MV-4-11 (cell line): ENCODE results near the gene CFAP97D2.
"Not testable (repeated sequence)": the region's sequence is repeated elsewhere in the genome, so short reads cannot be mapped to it uniquely, and the experiment has no call there.

Experiments
- DNase-seq: peaks from one replicate; lab custom pipeline; 2025; lab: John Stamatoyannopoulos, UW

Gene CFAP97D2

DNA sequence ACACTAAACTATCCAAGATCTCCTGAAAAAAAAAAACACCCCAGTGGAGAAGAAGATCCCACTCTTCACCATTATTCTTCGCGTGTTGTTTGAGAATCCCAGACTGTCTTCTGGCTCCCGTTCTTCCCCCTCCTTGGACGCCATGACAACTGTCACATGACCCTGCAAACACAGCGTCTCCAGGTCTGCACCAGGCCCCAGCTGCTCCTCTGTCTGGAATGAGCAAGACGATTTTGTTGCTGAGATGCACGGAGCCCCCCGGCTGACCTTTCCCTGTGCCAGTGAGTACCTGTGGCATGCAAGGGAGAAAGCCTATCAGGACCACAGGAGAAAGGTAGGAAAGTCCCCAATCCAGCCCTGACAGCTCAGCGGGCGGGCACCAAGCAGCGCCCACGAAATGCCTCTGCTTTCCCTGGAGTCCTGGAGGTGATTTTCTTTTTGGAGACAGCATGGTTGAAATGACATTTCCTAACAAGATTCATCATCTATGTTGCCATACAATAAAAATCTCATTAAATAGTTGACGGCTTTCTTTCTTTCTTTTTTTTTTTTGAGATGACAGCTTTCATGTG, at the start of gene CFAP97D2:
Gene CFAP97D2 (plus strand): TSS at position 171 of the 572 bp plus-strand sequence. CDS start 74 bp downstream, at position 245.
- DNase-seq: no peak

DNA sequence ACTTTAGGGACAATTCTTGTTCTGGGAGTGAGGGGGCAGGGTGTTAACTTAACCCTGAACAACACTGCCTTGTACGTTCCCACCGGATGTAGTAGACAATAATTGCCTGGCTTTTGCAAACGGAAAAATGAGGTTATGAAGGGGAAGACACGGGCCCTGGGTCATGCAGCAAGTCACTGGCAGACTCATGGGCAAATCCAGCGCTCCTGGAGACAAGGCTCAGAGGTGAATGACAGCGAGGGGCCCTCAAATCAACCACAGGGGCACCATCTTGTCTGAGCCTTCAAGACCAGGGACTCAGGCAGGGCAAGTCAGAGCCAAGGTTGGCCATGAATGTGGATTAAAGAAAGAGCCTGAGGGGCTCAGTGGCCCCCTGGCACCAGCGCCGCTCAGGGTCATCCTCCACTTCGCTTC, 49.4 kb upstream of the CFAP97D2 start:
- peak; percentile 34 for DNase-seq

DNA sequence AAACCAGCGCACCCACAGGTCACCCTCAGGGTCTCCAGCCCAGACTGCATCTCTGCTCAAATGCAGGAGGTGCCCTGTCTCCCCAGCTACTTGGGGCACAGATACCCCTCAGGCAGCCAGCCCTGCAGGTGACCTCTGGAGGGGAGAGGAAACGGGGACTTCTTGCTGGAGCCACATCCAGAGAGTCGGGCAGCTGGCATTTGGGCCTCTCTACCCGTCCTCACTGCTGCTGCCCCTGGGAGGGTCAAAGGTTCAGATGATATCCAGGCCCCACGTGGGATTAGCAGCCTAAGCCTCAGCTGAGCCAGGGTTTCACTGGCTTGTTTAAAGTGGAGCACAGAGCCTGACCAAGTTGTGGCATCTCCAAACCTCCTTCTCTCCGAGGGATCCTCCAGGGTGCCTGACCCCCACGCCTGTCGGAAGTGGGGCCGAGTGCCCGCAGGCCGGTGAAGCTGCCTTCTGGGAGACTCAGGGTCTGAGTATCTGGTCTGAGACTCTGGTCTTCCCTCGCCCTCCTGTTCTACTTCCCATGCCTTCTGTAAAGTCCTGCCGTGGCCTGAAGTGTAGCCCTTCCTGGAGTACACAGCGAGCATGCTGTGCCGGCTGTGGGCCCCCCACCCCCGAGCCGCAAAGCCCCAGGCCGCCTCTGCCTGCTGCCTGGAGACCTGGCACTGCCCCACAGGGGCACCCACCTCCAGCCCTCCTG, 48.8 kb upstream of the CFAP97D2 start:
- peak; percentile 34 for DNase-seq

DNA sequence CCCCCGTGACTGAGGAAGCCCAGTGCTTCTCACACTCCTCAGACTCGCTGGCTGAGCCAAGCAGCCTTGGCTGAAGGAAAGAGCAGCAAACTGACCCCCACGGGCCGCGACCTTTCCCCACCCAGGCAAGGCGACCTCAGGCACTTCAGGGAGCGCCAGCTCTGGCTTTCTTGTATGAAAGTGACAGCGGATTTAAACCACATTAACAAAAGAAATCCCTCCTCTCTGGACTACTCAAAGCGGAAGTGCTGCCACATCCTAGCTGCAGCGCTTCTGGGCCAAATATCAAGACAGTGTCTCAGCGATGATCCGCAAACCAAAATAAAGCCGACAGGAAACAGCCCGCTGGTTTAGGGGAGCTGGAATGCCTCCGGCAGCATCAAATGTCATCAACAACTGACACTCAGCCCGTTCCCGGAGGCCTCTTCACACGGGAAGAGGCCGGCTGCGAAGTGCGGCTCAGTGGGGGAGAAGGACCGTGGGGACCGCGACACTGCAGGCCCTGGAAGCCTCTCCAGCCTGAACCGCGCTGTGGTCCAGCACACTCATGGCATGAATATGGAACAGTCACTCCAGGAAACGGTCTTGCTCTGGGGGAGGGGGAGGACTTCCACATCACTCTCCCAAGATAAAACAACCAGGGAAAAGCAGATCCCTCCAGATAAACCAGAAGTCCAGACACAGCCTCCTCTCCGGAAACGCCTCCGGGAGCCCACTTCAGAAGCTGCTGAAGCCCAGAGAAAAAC, 48.0 kb upstream of the CFAP97D2 start:
- DNase-seq: peak; percentile 91

DNA sequence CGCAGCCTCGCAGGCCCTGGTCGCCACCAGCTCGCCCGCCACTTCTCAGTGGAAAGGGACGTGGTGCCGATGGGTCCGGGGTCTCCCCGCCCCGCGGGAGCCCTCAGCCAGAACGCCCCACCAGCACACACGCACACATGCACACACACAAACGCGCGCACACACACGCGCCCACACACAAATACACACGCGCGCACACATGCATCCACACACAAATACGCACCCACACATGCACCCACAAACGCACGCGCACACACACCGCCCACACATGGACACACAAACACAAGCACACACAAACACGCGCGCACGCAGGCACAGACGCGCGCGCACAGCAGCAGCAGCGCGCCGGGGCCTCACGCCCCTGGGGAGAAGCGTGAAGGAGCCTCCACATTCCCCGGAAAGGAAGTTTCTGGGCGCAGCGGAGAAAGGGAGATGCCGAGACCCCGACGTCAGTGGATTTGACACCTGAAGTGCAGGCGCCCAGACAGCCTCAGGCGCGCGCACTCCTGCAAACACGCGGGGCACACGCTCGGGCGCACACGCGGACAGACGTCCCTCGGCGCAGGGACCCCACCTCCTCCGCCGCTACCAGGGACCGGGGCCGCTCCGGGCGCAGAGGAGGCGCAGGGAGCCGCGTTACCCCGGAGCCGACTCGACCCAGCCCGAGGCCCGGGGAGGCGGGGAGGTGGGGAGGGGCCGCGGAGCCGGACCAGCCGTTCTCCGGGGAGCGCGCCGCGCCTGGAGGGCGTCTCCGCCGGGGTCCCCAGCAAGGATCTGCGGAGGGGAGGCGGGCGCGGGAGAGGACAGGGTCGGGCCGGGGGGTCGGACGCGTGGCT, 47.3 kb upstream of the CFAP97D2 start:
- DNase-seq: peak; percentile 36

DNA sequence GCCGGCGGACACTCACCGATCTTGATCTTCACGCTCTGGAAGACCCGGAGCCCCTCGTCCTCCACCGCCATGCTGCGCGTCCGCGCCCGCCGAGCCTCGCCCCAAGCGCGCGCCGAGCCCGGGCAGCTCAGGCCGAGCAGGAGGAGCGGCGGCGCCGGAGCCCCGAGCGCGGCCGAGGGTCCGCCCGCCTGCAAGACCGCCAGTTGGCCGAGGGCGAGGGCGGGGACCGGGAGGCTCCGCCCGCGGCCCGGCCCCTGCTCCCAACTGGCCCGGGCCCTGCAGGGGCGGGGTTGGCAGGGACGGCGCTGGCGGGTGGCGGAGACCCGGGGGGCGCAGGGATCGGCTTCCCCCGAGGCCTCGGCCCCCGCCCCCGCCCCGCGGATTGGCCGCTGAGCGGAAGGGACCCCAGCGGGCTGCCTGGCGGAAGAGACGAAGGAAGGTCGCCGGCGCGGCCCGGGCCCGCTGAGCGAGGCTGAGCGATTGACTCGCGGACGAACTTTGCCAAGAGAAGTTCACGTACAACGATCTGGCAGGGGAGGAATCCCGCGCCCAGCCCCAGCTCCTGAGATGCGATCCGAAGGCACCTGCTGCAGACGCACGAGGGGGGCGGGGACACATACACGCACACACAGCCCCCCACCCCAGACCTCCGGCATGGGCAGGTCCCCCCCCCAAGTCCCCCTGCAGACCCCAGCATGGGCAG, 46.5 kb upstream of the CFAP97D2 start, which contains the start of gene RASA3:
Gene RASA3 (minus strand): TSS at position 205 of the 703 bp plus-strand sequence. CDS start 134 bp downstream, at position 71.
- DNase-seq: peak; percentile 58

DNA sequence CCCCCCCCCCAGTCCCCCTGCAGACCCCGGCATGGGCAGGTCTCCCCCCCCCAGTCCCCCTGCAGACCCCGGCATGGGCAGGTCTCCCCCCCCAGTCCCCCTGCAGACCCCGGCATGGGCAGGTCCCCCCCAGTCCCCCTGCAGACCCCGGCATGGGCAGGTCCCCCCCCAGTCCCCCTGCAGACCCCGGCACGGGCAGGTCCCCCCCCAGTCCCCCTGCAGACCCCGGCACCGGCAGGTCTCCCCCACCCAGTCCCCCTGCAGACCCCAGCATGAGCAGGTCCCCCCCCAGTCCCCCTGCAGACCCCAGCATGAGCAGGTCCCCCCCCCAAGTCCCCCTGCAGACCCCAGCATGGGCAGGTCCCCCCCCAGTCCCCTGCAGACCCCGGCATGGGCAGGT, 45.9 kb upstream of the CFAP97D2 start:
- not testable (repeated sequence) for DNase-seq

DNA sequence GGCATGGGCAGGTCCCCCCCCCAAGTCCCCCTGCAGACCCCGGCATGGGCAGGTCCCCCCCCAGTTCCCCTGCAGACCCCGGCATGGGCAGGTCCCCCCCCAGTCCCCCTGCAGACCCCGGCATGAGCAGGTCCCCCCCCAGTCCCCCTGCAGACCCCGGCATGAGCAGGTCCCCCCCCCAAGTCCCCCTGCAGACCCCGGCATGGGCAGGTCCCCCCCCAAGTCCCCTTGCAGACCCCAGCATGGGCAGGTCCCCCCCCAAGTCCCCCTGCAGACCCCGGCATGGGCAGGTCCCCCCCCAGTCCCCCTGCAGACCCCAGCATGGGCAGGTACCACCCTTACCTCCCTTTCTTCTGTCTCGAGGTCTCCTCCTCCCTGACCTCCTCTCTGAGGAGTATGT, 45.5 kb upstream of the CFAP97D2 start:
- DNase-seq: not testable (repeated sequence)

DNA sequence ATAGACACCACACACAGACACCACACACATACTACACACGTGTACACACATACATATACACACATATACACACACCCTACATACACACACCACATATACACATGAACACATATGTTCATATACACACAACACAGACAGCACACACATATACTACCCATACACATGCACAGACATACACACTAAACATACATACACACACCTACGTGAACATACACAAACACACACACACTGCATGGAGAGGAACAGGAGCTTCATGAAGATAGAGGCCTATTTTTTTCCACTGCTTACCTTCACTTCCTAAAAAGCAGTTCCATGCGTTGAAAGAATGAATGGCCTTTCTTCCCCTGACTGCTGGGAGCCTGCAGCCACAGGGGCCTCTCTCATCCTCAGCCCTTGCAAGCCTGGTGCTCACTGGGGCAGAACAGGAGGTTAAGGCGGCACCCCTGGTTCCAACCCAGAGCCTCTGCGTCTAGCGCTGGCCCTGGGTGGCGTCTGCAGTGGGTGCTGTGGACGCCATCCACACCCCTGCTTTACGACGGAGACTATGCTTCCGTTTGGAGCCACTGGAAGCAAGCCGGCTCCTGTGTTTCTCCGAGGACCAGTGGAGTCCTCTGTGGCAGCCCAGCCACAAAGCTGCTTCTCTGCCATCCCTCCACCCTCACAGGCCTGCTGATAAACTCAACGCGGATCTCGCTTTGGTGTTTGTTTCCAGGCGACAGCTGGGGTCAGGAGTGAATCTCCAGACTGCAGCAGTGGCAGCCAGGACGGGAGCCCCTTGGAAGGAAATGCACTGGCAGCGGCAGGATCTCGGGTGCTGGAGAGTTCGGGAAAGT, 44.7 kb upstream of the CFAP97D2 start:
- DNase-seq: peak; percentile 51

DNA sequence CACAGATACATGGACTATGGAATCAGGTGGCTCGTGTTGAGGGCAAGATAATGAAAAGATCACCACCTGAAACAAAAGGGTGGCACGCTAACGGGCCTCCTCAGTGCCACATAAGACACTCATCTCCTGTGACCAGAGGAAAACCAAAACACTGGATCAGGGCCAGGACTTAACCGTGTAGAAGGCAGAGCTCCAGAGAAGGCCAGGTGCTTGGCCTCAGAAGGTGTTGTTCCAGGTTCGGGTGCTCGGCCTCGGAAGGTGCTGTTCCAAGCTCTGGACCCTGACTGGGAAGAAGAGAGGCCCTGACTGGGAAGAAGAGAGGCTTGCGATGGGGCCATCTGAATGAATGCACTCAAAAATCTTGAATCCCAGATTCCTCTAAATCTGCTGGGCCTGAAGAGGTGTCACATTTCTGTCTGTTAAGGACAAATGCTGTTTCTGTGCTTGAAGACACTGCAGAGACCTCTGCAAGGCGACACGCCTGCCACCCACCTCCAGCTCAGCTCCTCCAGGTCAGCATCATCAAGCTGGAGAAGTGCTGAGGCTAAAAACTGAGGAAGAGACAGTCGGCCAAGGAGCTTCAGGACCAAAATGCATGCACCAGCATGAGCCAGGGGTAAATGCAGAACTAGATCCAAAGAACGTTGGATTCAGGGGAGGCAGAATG, 44.0 kb upstream of the CFAP97D2 start:
- DNase-seq: no peak

DNA sequence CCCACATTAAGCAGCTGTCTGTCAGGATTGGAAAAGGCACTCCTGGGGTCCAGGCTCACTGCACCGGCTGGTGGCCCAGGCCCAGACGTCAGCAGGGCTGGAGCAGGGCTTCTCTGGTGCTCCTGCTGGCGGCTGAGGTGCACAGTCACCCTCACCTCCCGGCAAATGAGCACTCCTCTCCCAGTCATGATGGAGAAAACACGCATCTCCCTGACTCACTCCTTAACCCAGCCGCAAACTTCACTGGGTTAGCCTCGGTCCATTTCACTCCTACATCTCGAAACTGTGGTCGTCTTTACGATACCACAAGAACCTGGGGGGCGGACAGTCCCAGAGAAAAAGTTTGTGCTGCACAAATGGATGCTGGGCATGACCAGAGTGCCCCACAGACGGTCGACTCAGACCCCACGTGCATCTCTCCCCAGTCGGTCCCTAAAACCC, 43.3 kb upstream of the CFAP97D2 start:
- no peak for DNase-seq

DNA sequence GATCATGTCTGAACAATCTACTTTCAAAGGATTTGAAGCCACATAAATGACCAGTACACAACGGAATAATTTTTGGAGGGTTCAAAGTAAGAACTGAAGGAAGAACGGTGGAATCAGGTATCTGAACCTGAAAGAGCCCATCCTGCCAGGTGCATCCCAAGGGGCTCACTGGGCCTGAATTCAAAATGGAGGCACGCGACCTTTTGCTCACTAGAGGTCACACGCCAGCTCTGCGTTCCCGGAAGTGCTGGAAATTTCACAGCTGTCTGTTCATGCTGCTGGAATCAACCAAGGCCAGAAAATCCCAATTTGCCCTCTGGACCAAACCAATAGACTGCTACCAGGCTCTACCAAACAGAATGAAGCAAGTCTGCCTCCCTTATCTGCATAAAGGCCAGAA, 42.5 kb upstream of the CFAP97D2 start:
- no peak for DNase-seq

DNA sequence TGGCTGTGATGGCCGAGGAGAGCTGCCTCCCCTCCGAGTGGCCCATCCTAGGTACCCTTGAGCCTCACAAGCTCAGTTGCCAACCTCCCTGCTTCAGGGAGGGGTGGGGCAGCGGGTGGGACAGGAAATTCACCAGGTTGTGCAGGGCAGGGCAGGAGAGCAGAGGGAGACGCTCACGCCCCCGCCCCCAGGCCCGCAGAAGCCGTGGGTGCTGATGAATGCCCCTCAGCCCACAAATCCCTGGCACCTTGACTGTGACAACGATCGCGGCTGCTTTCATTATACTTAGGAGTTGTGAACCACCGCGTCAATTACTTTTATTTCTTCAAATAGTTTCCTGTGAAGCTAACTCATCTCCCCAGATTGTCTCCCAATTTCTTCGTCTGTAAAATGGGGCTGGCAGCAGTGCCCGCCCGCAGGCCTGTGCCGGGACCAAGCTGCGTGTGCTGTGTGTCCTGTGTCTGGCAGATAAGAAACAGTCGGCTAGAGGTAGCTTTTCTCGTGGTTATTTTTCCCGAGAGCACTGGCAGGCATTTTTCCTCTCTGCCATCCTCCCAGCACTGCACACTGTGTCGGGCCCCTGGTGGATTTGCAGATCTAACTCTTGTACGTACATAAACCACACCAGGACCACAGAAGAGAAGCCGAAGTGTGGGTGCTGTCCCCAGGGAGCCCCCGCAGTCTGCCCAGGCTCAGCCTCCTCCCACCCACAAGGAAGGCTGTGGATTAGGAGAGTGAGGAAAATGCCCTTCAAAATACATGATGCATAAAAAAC, 38.7 kb upstream of the CFAP97D2 start:
- DNase-seq: no peak

DNA sequence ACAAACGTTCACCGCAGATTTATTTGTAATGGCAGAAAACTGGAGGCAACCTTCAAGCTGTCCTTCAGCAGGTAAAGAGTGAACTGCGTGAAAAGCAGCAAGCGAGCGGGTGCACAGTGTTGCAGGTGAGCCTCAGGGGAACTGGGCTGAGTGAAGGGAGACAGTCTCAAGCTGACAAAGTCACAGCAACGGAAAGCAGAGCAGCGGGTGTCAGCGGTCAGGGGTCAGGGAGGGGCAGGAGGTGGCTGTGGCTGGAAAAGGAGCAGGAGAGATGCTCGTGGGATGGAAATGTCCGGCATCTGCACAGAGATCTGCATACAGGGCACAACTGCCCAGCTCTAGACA, 38.2 kb upstream of the CFAP97D2 start:
- DNase-seq: peak; percentile 12

DNA sequence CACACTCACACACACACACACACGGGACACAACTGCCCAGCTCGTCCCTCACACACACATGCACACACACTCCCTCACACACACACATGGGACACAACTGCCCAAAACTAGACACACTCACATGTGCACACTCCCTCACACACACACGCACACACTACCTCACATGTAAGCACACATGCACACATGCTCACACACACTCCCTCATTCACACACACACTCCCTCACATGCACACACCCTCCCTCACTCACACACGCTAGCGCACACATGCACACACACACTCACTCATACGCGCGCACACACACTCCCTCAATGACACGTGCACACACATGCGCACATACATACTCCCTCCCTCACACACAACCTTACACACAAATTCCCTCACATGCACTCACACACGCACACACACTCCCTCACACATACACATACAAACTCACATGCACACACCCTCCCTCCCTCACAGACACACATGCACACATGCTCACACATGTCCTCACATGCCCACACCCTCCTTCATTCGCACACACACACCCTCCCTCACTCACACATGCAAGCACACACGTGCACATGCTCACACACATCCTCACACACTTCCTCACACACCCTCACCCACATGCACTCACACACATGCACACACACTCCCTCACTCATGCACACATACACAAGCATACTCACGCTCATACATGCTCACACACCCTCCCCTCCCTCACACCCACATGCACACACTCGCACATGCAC, 37.6 kb upstream of the CFAP97D2 start:
- no peak for DNase-seq

DNA sequence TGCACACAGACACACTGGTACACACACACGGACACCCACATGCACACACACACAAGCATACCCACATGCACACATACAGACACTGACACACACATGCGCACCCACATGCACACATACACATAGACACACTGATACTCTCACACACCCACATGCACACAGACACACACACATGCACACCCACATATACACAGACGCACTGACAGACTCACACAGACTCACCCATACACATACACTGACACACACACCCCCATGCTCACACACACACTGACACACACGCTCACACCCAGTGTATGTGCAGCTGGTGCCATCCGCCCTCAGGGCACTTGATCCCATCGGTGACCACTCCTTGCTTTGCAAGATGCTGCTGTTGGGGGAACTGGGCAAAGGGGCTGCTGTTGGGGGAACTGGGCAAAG, 36.9 kb upstream of the CFAP97D2 start:
- DNase-seq: no peak

DNA sequence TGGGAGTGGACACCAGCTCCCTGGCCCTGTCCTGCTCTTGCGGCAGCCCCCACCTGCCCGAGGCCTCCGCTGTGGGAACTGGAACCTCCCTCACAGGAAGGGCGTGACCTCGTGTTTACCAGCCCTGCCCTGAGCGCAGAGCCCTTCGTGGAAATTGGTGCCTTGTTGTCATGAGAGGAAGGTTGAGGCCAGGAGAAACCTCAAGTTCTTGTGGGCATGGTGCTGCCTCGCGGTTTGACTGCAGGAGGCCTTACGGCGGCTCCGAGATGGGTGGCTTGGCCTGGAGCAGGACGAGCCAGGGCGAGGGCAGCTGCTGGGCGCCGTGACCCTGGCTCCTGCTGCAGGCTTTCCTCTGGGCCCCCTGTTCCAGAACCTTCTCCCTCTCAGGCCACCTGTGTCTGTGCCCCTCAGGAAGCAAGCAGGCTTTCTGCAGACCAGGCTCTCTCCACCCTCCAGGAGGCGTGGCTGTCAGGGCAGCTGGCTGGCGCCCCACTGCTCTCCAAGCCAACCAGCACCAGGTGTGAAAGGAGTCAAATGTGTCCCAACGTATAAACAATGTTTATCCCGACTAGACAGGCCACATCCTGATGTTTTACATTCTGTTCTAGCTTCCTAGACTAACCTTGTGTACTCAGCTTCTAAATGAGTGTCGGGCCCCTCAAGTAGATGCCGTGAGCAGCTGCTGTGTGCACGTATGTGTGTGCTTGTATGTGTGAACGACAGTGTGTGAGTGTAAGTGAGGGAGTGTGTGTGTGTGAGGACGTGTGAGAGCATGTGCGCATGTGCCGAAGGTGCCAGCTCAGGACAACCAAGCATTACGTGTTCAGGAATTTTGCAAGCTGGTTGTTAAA, 36.2 kb upstream of the CFAP97D2 start:
- DNase-seq: peak; percentile 85
